ENCODE data around the gene TMEM134. TPM values are rescaled to one million over a fixed set of nuclear protein-coding genes. Genes with fewer than 3 reads are reported as not detected.

TMEM134 gene
- polyA plus RNA-seq, 1 experiment = 14.7 TPM

GRCh38 chr11:67442504-67443404, 26.3 kb downstream of the TMEM134 start:
- ChIA-PET CTCF (interaction anchor here (0.6 kb wide), 1 partner anchor 60 kb away, joined by 3 read pairs; no protein-coding TSS in a partner anchor), POLR2A (interaction anchor here (0.6 kb wide), 1 partner anchor 26 kb away, joined by 4 read pairs; the partner anchor contains the start of gene TMEM134)
- H3K4me3 ChIP-seq (ENCODE audit: low read depth, low read length) = peak overlapping the region; percentile 85
- no peaks in the 10 kb centered on the region for H3K27me3 ChIP-seq (ENCODE audit: control insufficient read depth, insufficient read depth, low read length)
- no peak for DNase-seq (ENCODE audit: low read depth, low spot score)
- TF ChIP-seq CTCF (IDR thresholded peaks at IDR 0.05; ENCODE audit: low read depth, low read length) = no peak
- H3K9me3 ChIP-seq (ENCODE audit: control insufficient read depth, insufficient read depth, low read length) = no peaks in the 10 kb centered on the region; the same call in 1 of the 2 replicates
- peak overlapping the region; percentile 47 for H3K27ac ChIP-seq (ENCODE audit: low read depth, low read length)

GRCh38 chr11:67441731-67442351, 27.2 kb downstream of the TMEM134 start:
- Histone ChIP-seq H3K4me3 (ENCODE audit: low read depth, low read length) (peak overlapping the region; percentile 85), H3K9me3 (ENCODE audit: control insufficient read depth, insufficient read depth, low read length) (no peaks in the 10 kb centered on the region; the same call in 1 of the 2 replicates), H3K27ac (ENCODE audit: low read depth, low read length) (no peak overlapping the region), H3K27me3 (ENCODE audit: control insufficient read depth, insufficient read depth, low read length) (no peaks in the 10 kb centered on the region)
- ChIA-PET POLR2A (no interaction called here), CTCF (no interaction called here)
- TF ChIP-seq CTCF (IDR thresholded peaks at IDR 0.05; ENCODE audit: low read depth, low read length) = no peak
- DNase-seq (ENCODE audit: low read depth, low spot score) = no peak

GRCh38 chr11:67441098-67441563, 27.9 kb downstream of the TMEM134 start:
- POLR2A ChIA-PET = no interaction called here
- no peak overlapping the region for H3K27ac ChIP-seq (ENCODE audit: low read depth, low read length)
- H3K9me3 ChIP-seq (ENCODE audit: control insufficient read depth, insufficient read depth, low read length) = no peaks in the 10 kb centered on the region; the same call in 1 of the 2 replicates
- no peak for TF ChIP-seq CTCF (IDR thresholded peaks at IDR 0.05; ENCODE audit: low read depth, low read length)
- no peak for DNase-seq (ENCODE audit: low read depth, low spot score)
- H3K27me3 ChIP-seq (ENCODE audit: control insufficient read depth, insufficient read depth, low read length) = no peaks in the 10 kb centered on the region
- CTCF ChIA-PET = no interaction called here
- H3K4me3 ChIP-seq (ENCODE audit: low read depth, low read length) = no peak overlapping the region

GRCh38 chr11:67440229-67441097, 28.6 kb downstream of the TMEM134 start:
- no peak overlapping the region for H3K4me3 ChIP-seq (ENCODE audit: low read depth, low read length)
- DNase-seq (ENCODE audit: low read depth, low spot score) = no peak
- no peaks in the 10 kb centered on the region for H3K27me3 ChIP-seq (ENCODE audit: control insufficient read depth, insufficient read depth, low read length)
- POLR2A ChIA-PET = no interaction called here
- CTCF ChIA-PET = no interaction called here
- H3K27ac ChIP-seq (ENCODE audit: low read depth, low read length) = peak overlapping the region; percentile 21
- H3K9me3 ChIP-seq (ENCODE audit: control insufficient read depth, insufficient read depth, low read length) = no peaks in the 10 kb centered on the region; the same call in 1 of the 2 replicates
- TF ChIP-seq CTCF (IDR thresholded peaks at IDR 0.05; ENCODE audit: low read depth, low read length) = no peak
